IPS-NIHi7 (cell line): ENCODE results near the gene KCTD16.

ENCODE experiments used
- DNase-seq: peaks from one replicate; pipeline ENCODE4 v3.0.0; 2012; ENCODE audit warnings: mixed read lengths; ENCODE audit errors: extremely low spot score

Gene KCTD16

GRCh38 chr5:144207875-144208444, 37.3 kb downstream of the KCTD16 start:
- no peak for DNase-seq

DNA sequence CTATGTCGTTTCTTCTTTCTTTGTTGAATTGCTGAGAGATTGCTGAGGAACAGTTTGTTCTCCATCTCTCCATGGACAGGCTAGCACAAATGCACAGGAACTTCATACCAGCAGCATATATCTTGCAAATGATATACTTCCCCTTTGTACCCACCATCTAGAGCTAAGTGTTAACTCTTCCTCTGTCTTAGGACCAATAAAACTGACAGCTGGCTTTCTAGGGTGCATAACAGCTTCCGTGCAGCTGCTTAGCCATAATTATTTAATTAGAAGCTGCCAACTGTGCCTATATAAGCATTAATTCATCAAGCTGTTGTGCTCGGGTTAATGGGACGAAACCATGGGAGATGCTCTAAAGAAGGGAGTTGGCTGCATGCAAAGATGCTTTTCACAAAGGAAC, 38.7 kb downstream of the KCTD16 start:
- DNase-seq = no peak

DNA sequence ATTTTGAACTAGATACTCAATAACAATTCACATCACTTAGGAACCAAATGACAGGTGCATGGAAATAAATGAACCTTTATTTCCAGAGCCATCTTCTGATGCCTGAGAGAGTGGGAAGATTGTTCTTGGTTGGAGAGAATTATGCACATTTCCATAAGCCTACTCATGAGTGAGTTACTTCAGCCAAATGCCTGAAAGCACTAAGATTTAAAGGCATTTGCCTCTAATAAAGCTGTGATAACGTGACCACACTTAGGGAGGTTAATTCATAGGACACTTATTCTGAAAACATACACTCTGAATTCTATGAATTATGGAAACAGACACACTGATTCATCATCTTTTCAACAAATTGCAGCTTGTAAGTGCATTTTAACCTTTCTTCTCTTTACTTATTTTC, 40.0 kb downstream of the KCTD16 start:
- DNase-seq = no peak

GRCh38 chr5:144219869-144220268, 49.2 kb downstream of the KCTD16 start:
- no peak for DNase-seq

- no peak for DNase-seq
Measured at GRCh38 chr5:144227363-144227999, 56.8 kb downstream of the KCTD16 start.

DNA sequence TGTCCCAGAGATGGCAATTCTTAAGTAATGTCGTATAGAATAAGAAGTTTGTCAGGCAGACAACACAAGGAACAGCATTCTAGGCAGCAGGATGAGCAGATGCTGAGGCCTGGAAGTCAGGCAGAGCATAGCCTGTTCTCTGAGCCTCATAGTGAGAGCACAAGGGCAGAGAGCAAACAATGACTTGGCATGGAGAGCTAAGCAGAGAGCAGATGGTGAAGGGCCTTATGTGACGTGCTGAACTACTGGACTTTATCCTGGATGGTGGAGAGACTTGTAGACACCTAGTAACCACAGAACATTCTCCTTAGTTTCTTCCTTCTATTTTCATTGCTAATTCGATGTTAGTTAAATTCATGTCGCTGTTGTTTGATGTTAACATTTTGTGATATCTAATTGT, 60.1 kb downstream of the KCTD16 start:
- DNase-seq = no peak

GRCh38 chr5:144232285-144232684, 61.6 kb downstream of the KCTD16 start:
- DNase-seq = no peak

GRCh38 chr5:144236499-144236898, 65.8 kb downstream of the KCTD16 start:
- no peak for DNase-seq

DNA sequence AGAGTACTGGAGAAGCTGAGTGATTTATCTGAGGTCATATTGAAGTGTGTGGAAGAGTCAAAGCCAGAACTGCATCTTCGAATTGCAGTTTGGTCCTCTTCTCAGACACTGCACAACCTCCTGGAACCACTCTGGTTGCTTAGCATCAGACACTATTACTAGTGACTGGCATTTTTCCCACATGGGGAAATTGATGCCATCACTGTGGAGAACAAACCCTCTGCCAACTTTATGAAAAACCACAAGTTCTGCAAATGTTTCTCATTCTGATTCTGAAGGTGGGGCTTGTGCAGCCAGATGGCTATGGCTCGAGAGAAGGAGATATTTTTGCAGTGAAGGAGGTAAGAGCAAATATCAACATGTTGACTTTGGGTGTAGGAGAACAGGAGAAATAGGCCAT, 67.2 kb downstream of the KCTD16 start:
- no peak for DNase-seq

- DNase-seq = peak; percentile 18
Measured at GRCh38 chr5:144247131-144247530, 76.5 kb downstream of the KCTD16 start.

DNA sequence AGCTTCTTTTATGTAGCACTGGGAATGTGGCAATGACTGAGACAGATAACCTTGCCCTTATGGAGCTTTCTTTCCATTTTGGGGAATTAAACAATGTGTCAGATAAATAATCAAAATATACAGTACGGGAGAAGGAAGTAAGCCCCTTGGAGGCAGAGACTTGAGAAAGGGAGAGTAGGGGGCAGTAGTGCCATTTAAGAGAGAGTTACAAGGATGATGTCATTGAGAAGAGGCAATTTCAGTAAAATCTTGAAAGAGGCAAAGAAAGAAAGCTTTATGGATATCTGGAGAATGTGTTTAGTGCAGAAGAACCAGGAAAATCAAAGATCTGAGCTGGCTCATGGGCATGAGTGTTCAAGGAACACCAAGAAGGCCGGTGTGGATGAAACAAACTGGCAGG, 77.3 kb downstream of the KCTD16 start:
- no peak for DNase-seq

GRCh38 chr5:144249755-144250464, 79.2 kb downstream of the KCTD16 start:
- no peak for DNase-seq

DNA sequence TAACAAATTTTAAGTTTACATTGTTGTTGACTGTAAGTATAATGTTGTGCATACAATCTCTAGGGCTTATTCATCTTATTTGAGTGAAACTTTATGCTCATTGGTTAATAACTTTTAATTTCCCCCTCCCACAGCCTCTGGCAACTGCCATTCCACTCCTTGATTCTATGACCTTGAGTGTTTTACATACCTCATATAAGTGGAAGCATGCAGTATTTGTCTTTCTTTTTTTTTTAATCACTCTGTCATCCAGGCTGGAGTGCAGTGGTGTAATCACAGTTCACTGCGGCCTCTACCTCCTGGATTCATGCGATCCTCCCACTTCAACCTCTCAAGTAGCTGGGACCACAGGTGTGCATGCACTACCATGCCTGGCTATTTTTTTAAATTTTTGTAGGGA, 83.9 kb downstream of the KCTD16 start:
- DNase-seq = no peak

DNA sequence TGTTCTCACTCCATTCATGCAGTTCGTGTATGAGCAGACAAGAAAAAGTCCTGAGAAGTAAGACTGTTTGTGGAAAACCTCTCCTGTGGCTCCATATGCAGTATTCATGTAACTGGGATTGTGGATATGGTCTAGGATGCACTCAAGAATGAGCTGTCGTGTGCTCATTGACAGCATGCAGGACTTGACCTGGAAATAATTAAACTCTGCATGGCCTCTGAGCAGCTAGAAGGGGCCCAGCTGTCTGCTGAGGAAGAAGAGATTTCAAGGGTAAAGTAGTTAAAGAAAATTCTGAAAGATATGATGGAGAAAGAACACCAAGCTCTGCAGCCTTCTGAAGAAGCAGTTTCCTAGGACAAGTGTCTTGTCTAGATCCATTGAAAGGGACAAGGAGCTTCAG, 89.4 kb downstream of the KCTD16 start:
- no peak for DNase-seq

DNA sequence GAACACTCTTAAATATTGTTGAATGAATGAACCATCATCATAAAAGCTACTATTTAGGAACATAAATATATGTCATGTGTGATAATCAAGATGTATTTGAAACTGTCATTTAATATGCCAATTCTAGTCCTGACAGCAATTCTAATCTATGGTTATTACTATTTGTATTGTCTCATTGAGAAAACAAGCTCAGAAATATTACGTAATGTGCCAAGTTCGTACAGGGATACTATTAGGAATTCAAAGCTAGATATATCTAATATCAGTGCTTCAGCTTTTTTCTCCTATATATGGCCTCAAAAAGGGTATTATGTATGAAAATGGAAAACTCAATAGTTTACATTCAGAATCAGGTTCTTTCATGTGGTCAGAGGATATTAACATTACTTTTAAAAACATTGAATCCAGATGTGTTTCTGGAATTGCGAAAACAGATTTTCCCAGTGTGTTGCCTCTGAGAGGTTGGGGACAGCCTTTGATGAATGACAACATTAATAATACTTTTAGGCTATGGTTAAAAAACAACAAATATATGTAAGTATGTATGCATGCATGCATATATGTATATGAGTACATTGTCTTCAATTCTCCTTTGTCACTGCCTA, 95.1 kb downstream of the KCTD16 start:
- DNase-seq = no peak

DNA sequence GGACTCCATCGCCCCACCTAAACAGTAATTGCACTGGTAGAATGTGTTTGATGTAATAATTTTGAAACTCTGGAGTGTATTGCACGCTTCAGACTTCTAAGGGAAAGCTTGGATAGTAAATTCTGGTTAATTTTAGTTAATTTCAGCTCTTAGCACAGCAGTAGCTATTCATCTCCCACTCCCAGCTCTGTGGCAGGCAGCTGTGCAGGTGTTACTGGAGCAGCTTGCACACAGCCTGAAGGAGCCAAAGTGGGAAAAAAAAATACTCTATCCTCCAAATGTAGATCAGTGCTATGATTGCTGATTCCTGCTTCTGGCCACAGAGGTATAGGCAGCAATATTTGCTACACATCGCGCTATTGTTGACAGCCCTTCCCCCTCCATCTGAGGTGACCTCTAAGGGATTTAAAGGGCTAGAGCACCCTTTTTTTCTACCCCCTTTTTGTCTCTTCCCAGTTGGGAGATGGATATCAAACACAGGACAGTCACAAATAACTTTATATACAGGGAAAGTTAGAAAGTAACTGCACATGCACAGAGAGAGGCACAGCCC, 97.4 kb downstream of the KCTD16 start:
- no peak for DNase-seq

DNA sequence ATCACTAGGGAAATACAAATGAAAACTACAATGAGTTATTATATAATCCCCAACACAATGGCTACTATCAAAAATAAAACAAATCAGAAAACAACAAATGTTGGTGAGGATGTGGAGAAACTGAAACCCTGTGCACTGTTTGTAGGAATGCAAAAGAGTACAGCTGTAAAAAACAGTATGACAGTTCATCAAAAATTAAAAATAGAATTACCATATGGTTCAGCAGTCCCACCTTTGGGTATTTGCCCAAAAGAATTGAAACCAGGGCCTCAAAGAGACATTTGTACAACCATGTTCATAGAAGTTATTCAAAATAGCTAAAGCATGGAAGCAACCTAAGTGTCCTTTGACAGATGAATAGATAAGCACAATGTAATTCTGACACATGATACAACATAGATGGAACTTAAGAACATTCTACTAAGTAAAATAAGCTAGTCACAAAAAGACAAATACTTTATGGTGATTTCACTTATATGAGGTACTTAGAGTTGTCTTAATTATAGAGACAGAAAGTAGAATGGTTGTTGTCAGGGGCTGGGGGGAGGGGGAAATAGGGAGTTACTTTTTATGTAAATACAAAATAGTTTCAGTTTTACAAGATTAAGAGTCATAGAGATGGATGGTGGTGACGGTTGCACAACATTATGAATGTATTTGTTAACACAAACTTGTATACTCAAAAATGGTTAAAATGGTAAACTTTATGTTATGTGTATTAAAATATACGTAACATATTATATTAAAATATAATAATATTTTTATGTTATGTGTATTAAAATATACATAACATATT, 102.8 kb downstream of the KCTD16 start:
- no peak for DNase-seq

- no peak for DNase-seq
Measured at GRCh38 chr5:144275329-144275728, 104.7 kb downstream of the KCTD16 start.

DNA sequence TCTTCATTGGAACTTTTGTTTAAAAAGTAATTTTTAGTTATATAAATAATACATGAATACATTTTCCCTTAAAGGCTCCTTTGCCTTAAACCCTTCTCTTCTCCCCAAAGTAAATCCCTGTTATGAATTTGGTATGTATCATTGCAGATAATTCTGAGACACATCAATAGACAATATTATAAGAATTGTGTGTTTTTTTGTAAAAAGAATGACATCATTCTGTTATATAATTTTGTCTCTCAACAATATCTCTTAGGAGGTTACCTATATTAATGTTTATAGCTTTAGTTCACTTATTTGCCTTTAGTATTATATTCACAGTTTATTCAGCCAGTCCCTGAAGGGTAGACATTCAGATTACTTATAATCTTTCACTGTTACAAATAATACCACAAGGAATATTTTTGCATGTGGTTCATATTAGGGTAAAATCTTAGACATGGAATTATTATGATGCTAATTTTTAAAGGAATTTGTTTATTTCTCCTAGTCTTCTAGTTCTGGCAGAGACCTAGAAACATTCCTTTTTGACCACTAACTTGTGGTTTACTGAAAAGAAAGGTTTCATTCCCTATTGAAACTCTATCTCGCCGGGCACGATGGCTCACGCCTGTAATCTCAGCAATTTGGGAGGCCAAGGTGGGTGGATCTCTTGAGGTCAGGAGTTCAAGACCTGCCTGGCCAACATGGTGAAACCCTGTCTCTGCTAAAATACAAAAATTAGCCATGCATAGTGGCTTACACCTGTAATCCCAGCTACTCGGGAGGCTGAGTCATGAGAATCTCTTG, 105.6 kb downstream of the KCTD16 start:
- no peak for DNase-seq

DNA sequence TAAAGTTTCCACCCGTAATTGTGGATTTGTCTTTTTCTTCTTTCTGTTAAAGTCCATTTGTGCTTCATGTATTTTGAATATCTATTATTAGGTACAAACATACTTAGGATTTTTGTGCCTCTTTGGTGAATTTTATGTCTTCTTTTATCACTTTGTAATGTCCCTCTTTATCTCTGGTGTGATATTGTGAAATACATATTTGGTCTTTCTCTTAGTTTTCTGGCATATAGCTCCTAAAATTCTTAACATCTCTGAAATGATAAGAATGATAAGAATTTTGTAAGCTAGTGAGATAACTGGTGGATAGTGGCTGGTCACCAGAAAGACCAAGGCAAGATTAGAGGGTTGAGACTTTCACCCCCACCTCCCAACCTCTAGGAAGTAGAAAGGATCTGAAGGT, 111.1 kb downstream of the KCTD16 start:
- no peak for DNase-seq

GRCh38 chr5:144284036-144284435, 113.4 kb downstream of the KCTD16 start:
- DNase-seq = no peak
